Activated CD4-positive, alpha-beta T cell treated with anti-CD3 and anti-CD28 coated beads, Interleukin-2, Interleukin-4, amounts not matched to agents 100 ng/mL and 50 ng/mL, durations not matched to agents 16 hours and 8 hours (primary cell): Measurements from ENCODE around the gene C1orf52.

Experiments
- DNase-seq: peaks from one replicate; pipeline ENCODE4 v3.0.0-alpha.2; 2020; ENCODE audit warnings: low spot score

Gene C1orf52

GRCh38 chr1:85259118-85259911, at the start of gene C1orf52:
TSS of gene C1orf52 (minus strand) at chr1:85259662. CDS start at chr1:85259633, 29 bp downstream.
- peak; percentile 96 for DNase-seq

GRCh38 chr1:85308833-85309350, 49.4 kb upstream of the C1orf52 start:
- no peak for DNase-seq

GRCh38 chr1:85307987-85308832, 48.7 kb upstream of the C1orf52 start:
- peak; percentile 54 for DNase-seq

- DNase-seq: no peak
Observed at GRCh38 chr1:85306236-85306635, 46.8 kb upstream of the C1orf52 start.

GRCh38 chr1:85303440-85304162, 44.1 kb upstream of the C1orf52 start:
- no peak for DNase-seq

GRCh38 chr1:85300140-85300539, 40.7 kb upstream of the C1orf52 start:
- no peak for DNase-seq

GRCh38 chr1:85297855-85298629, 38.6 kb upstream of the C1orf52 start:
- DNase-seq: peak; percentile 89

GRCh38 chr1:85297538-85297854, 38.0 kb upstream of the C1orf52 start:
- DNase-seq: no peak

GRCh38 chr1:85296980-85297379, 37.5 kb upstream of the C1orf52 start:
- DNase-seq: no peak

- DNase-seq: no peak
Observed at GRCh38 chr1:85295654-85296053, 36.2 kb upstream of the C1orf52 start.

GRCh38 chr1:85295006-85295431, 35.6 kb upstream of the C1orf52 start:
- no peak for DNase-seq

GRCh38 chr1:85290826-85291225, 31.4 kb upstream of the C1orf52 start:
- no peak for DNase-seq

GRCh38 chr1:85289848-85290335, 30.4 kb upstream of the C1orf52 start:
- DNase-seq: no peak

- DNase-seq: no peak
Observed at GRCh38 chr1:85289207-85289847, 29.9 kb upstream of the C1orf52 start.

- no peak for DNase-seq
Observed at GRCh38 chr1:85284202-85284601, 24.7 kb upstream of the C1orf52 start.

- no peak for DNase-seq
Observed at GRCh38 chr1:85283475-85284199, 24.2 kb upstream of the C1orf52 start.

- DNase-seq: no peak
Observed at GRCh38 chr1:85282424-85282823, 23.0 kb upstream of the C1orf52 start.

- no peak for DNase-seq
Observed at GRCh38 chr1:85280636-85281035, 21.2 kb upstream of the C1orf52 start.

- DNase-seq: no peak
Observed at GRCh38 chr1:85279458-85280080, 20.1 kb upstream of the C1orf52 start.

GRCh38 chr1:85278853-85279314, 19.4 kb upstream of the C1orf52 start:
- DNase-seq: peak; percentile 80
